GM12878 (cell line): ENCODE data around the gene OMP. TPM values are rescaled to one million over a fixed set of nuclear protein-coding genes. Genes with fewer than 3 reads are reported as not detected.

Source experiments
- ATAC-seq: fragments of 200-7000 bp; cut with Tn5 transposase; 3 replicates; pipeline ENCODE4 v1.9.1; 2020; ENCODE audit warnings: mild to moderate bottlenecking, moderate library complexity
- BruUV-seq: library from RNA; stranded (reverse); fragments of 400-500 nt; replicated peaks from 2 replicates; lab custom pipeline; 2021; lab: Mats Ljungman, UMichigan
- CTCF ChIA-PET: fragments of 300-600 bp; sonication (Branson Sonifier 250); formaldehyde crosslinking; extraction: SDS; loops from one replicate; lab custom pipeline; 2021; ENCODE audit warnings: inconsistent platforms; lab: Yijun Ruan, JAX
- POLR2A ChIA-PET: fragments of 350-600 bp; formaldehyde crosslinking; extraction: SDS; loops from one replicate; lab custom pipeline; 2021; ENCODE audit warnings: inconsistent platforms; lab: Charles Lee
- RAD21 ChIA-PET: fragments of 300-600 bp; sonication (Branson Sonifier 250); formaldehyde crosslinking; loops from one replicate; lab custom pipeline; 2023; ENCODE audit warnings: antibody characterized with exemption; ENCODE audit not compliant: unreplicated experiment; lab: Charles Lee
- SMC1A ChIA-PET: fragments of 300-600 bp; sonication (Branson Sonifier 250); formaldehyde crosslinking; loops from one replicate; lab custom pipeline; 2023; ENCODE audit not compliant: unreplicated experiment, uncharacterized antibody; lab: Charles Lee
- DNase-seq: peaks from one replicate; pipeline ENCODE4 v3.0.0-alpha.2; 2011; ENCODE audit warnings: low read depth, low spot score
- FAIRE-seq: peaks from 3 replicates; lab custom pipeline; 2011; peaks lifted over from hg19 to GRCh38; lab: Jason Lieb, UNC
- H2AFZ ChIP-seq: 2 replicates; pipeline ENCODE4 v1.6.0; 2011; ENCODE audit warnings: low read depth, low read length, control low read depth; ENCODE audit not compliant: control insufficient read depth
- H3K27ac ChIP-seq: 2 replicates; pipeline ENCODE4 v1.5.1; 2011; ENCODE audit warnings: control low read depth; ENCODE audit not compliant: control insufficient read depth, insufficient read depth
- H3K27me3 ChIP-seq, 2 experiments: replicated peaks in 1 of 2; 2 replicates each; pipeline versions ENCODE4 v1.6.0 to v1.6.1; 2011; ENCODE audit warnings: low read length in 1 of 2; ENCODE audit not compliant: control insufficient read depth in 2 of 2, insufficient read depth in 2 of 2
- H3K36me3 ChIP-seq, 2 experiments: 2 replicates each; pipeline ENCODE4 v1.5.1; 2011; ENCODE audit warnings: low read length in 1 of 2; ENCODE audit not compliant: control insufficient read depth in 2 of 2, insufficient read depth in 2 of 2
- H3K4me1 ChIP-seq: 2 replicates; pipeline ENCODE4 v1.6.1; 2011; ENCODE audit warnings: mild to moderate bottlenecking, low read length, moderate library complexity, mixed read lengths; ENCODE audit not compliant: control insufficient read depth, insufficient read depth
- H3K4me2 ChIP-seq: 2 replicates; pipeline ENCODE4 v1.6.0; 2011; ENCODE audit warnings: control low read depth; ENCODE audit not compliant: control insufficient read depth, insufficient read depth
- H3K4me3 ChIP-seq: fragments of 200-600 bp; sonication (generic); 2 replicates; pipeline ENCODE4 v1.5.1; 2016
- H3K79me2 ChIP-seq: 2 replicates; pipeline ENCODE4 v1.6.0; 2011; ENCODE audit warnings: low read length; ENCODE audit not compliant: control insufficient read depth, insufficient read depth
- H3K9ac ChIP-seq: 2 replicates; pipeline ENCODE4 v1.8.0; 2011; ENCODE audit warnings: low read length, control low read depth, mixed read lengths; ENCODE audit not compliant: control insufficient read depth, insufficient read depth
- H3K9me3 ChIP-seq: replicated peaks from 3 replicates; pipeline ENCODE4 v1.5.1; 2011; ENCODE audit warnings: mild to moderate bottlenecking, low read length; ENCODE audit not compliant: control insufficient read depth, insufficient read depth
- H4K20me1 ChIP-seq: 2 replicates; pipeline ENCODE4 v1.6.0; 2011; ENCODE audit not compliant: control insufficient read depth, insufficient read depth
- ASH2L ChIP-seq: fragments of 300-600, 200-600 bp; sonication (generic); IDR thresholded peaks from 2 replicates; pipeline ENCODE4 v1.6.1; 2017; ENCODE audit warnings: low read depth, mild to moderate bottlenecking, borderline replicate concordance
- BHLHE40 ChIP-seq, 2 experiments: fragments of 450-650 bp in 1 of 2; IDR thresholded peaks; 2 replicates each; pipeline ENCODE4 v1.6.1; 2011 to 2017; ENCODE audit warnings: low read depth in 2 of 2, borderline replicate concordance in 1 of 2, improper control_type of control experiment in 1 of 2, low read length in 1 of 2, mild to moderate bottlenecking in 1 of 2
- CBX3 ChIP-seq: fragments of 200-600 bp; sonication (generic); IDR thresholded peaks from 2 replicates; pipeline ENCODE4 v1.6.1; 2016; ENCODE audit warnings: low read depth, borderline replicate concordance
- CHD4 ChIP-seq: fragments of 200-600 bp; sonication (generic); IDR thresholded peaks from 2 replicates; pipeline ENCODE4 v1.6.1; 2016; ENCODE audit warnings: mild to moderate bottlenecking
- DPF2 ChIP-seq: fragments of 450-650 bp; IDR thresholded peaks from 2 replicates; pipeline ENCODE4 v1.6.1; 2017; ENCODE audit warnings: mild to moderate bottlenecking
- EP300 ChIP-seq, 2 experiments: fragments of 150-350 bp in 1 of 2; IDR thresholded peaks; 2 replicates each; pipeline ENCODE4 v1.6.1; 2011 to 2012; ENCODE audit warnings: low read depth in 2 of 2, low read length in 2 of 2, borderline replicate concordance in 1 of 2, improper control_type of control experiment in 1 of 2, inconsistent platforms in 1 of 2; ENCODE audit not compliant: control insufficient read depth in 1 of 2
- HDAC2 ChIP-seq: fragments of 200-600 bp; sonication (generic); IDR thresholded peaks from 2 replicates; pipeline ENCODE4 v1.6.1; 2017
- IKZF1 ChIP-seq: fragments of 450-650 bp; conservative IDR thresholded peaks from 2 replicates; pipeline ENCODE4 v1.6.1; 2017; ENCODE audit warnings: antibody characterized with exemption, mild to moderate bottlenecking
- IKZF2 ChIP-seq, 2 experiments: fragments of 450-650 bp; IDR thresholded peaks; 2 replicates each; pipeline ENCODE4 v1.6.1; 2017; ENCODE audit warnings: mild to moderate bottlenecking in 2 of 2, moderate library complexity in 2 of 2
- JUND ChIP-seq: IDR thresholded peaks from 2 replicates; pipeline ENCODE4 v1.6.1; 2012; ENCODE audit warnings: low read depth, mild to moderate bottlenecking, low read length, improper control_type of control experiment, moderate library complexity
- KAT2A ChIP-seq: conservative IDR thresholded peaks from 2 replicates; pipeline ENCODE4 v1.6.1; 2011; ENCODE audit warnings: low read depth, low read length; ENCODE audit not compliant: control insufficient read depth
- KDM1A ChIP-seq: fragments of 200-600 bp; sonication (generic); IDR thresholded peaks from 2 replicates; pipeline ENCODE4 v1.6.1; 2016; ENCODE audit warnings: borderline replicate concordance
- MTA3 ChIP-seq: IDR thresholded peaks from 2 replicates; pipeline ENCODE4 v1.6.1; 2012; ENCODE audit warnings: low read length, inconsistent platforms, borderline replicate concordance
- NR2C1 ChIP-seq: fragments of 450-650 bp; IDR thresholded peaks from 2 replicates; pipeline ENCODE4 v1.6.1; 2017; ENCODE audit warnings: antibody characterized with exemption, mild to moderate bottlenecking, moderate library complexity
- POLR2AphosphoS2 ChIP-seq: IDR thresholded peaks from 2 replicates; pipeline ENCODE4 v1.6.1; 2011; ENCODE audit warnings: low read depth, mild to moderate bottlenecking, low read length, improper control_type of control experiment, moderate library complexity
- RBBP5 ChIP-seq: fragments of 200-600 bp; sonication (generic); conservative IDR thresholded peaks from 2 replicates; pipeline ENCODE4 v1.6.1; 2016
- SMAD1 ChIP-seq: fragments of 450-650 bp; IDR thresholded peaks from 2 replicates; pipeline ENCODE4 v1.6.1; 2018; ENCODE audit warnings: mild to moderate bottlenecking, low read depth; ENCODE audit not compliant: partially characterized antibody
- SUPT20H ChIP-seq: IDR thresholded peaks from 2 replicates; pipeline ENCODE4 v1.6.1; 2011; ENCODE audit warnings: low read depth, mild to moderate bottlenecking, low read length, moderate library complexity, borderline replicate concordance; ENCODE audit not compliant: control insufficient read depth
- YY1 ChIP-seq: IDR thresholded peaks from 2 replicates; pipeline ENCODE4 v1.6.1; 2011; ENCODE audit warnings: low read depth, mild to moderate bottlenecking, low read length
- ZNF217 ChIP-seq: fragments of 450-650 bp; IDR thresholded peaks from 2 replicates; pipeline ENCODE4 v1.6.1; 2017; ENCODE audit warnings: antibody characterized with exemption, mild to moderate bottlenecking
- ZNF622 ChIP-seq: fragments of 450-650 bp; IDR thresholded peaks from 2 replicates; pipeline ENCODE4 v1.6.1; 2017; ENCODE audit warnings: mild to moderate bottlenecking, inconsistent platforms
- WGBS: methylation state at CpG from one replicate; pipeline ENCODE4 v1.1.6; 2016; ENCODE audit warnings: low lambda C conversion rate; ENCODE audit not compliant: insufficient replicate concordance, insufficient coverage; ENCODE audit errors: missing lambda C conversion rate; 5-methylcytosine and 5-hydroxymethylcytosine counted together
- in situ Hi-C: fragments of 300-500 bp; cut with MboI; formaldehyde crosslinking; loops from 9 replicates; pipeline ENCODE4 v1.14.3; 2018; ENCODE audit warnings: mixed read lengths
- intact Hi-C: fragments of 100-400 bp; cut with micrococcal nuclease; formaldehyde crosslinking; loops from one replicate; pipeline ENCODE4 v1.14.2; 2022; ENCODE audit not compliant: unreplicated experiment
- polyA plus RNA-seq, 11 experiments: library from polyadenylated mRNA; depleted of rRNA in 4 of 11; unstranded in 6 of 11; stranded (reverse) in 5 of 11; fragments of >200 nt; fragmentation: Nextera tagmentation in 4 of 11; fragmentation: Illumina TruSeq in 1 of 11; extraction: Ambion mirVana in 4 of 11; extraction: Trizol in 1 of 11; gene quantifications; 1 replicate in 1 of 11; 2 replicates in 10 of 11; pipeline versions ENCODE4 v1.2.1 to v1.2.3, GENCODE V29; 2011 to 2016; ENCODE audit warnings: inconsistent platforms in 2 of 11, missing spikeins in 2 of 11, low read depth in 1 of 11
- total RNA-seq, 4 experiments: library from RNA; depleted of rRNA in 3 of 4; stranded (reverse); fragments of >200 nt in 3 of 4; fragmentation: Illumina TruSeq in 1 of 4; extraction: Trizol in 1 of 4; gene quantifications; 2 replicates each; pipeline versions ENCODE4 v1.2.1 to v1.2.3, GENCODE V29; 2013 to 2021
- TF ChIP-seq, protein P1 (sequence below): fragments of 450-650 bp; IDR thresholded peaks from 2 replicates; pipeline ENCODE4 v1.6.1; 2017; ENCODE audit warnings: mild to moderate bottlenecking, low read depth, inconsistent platforms; ENCODE audit not compliant: poor library complexity, severe bottlenecking
- TF ChIP-seq, protein P2 (sequence below): IDR thresholded peaks from 2 replicates; pipeline ENCODE4 v1.6.1; 2011; ENCODE audit warnings: low read depth, low read length, improper control_type of control experiment, borderline replicate concordance

The OMP gene
- total and polyA plus RNA-seq, 10 of the 15 experiments (the other 5 are each of a cell fraction or from before 2014, with no cell fraction given): not detected

DNA sequence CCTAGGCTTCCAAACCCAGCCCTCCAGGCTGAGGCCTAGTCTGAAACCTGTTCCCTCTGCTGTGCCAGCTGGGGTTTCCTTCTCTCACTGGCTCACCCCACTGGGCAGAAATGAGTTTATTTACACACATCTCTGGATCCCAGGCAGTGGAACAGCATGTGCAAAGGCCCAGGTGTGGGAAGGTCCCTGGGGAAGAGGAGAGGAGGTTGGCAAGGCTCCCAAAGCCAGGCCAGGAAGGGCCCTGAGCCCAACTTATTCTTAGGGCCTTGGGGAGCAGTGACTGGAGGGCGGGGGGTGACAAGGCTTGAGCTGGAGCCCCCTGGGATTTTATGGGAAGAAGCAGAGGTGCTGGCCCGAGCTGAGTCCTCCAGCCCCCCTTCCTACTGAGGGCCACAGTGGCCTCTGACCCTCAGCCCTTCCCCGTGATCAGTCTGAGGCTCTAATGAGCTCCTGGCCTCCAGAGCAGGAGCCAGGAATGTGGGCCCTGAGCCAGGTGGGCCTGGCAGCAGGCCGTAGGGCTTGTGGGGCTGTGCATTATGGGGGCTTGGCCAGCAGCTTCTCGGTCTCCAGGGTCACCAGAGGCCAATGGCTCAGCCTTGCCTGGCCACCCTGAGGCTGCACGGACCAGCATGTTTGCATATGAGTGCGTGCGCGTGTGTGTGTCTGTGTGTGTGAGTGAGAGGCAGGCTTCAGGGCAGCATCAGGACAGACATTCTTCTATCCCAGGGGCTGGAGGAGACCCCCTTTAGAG, 28.3 kb downstream of the OMP start (continued):
- TF ChIP-seq, protein P1, sequence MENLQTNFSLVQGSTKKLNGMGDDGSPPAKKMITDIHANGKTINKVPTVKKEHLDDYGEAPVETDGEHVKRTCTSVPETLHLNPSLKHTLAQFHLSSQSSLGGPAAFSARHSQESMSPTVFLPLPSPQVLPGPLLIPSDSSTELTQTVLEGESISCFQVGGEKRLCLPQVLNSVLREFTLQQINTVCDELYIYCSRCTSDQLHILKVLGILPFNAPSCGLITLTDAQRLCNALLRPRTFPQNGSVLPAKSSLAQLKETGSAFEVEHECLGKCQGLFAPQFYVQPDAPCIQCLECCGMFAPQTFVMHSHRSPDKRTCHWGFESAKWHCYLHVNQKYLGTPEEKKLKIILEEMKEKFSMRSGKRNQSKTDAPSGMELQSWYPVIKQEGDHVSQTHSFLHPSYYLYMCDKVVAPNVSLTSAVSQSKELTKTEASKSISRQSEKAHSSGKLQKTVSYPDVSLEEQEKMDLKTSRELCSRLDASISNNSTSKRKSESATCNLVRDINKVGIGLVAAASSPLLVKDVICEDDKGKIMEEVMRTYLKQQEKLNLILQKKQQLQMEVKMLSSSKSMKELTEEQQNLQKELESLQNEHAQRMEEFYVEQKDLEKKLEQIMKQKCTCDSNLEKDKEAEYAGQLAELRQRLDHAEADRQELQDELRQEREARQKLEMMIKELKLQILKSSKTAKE: no peak
- TF ChIP-seq ASH2L (no peak), KAT2A (no peak), JUND (no peak), IKZF1 (no peak)

DNA sequence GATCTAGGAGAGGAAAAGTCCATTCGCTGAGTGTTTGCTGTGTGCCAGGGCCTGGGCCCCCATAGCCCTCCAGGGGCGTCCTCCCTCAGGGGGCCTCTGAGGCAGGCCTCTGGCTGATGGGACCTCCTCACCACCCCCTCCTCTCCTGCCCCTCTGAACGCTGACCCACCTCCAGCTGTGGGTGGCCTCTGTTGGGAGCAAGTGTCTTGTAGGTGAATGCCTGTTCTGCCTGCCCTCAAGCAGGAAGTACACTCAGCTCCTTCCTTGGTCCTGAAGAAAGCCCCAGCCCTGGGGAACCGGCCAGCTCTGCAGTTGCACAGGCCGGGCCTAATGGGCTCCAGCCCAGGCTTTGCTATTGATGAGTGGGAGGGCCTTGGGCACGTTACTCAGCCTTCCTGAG, 28.9 kb downstream of the OMP start:
- Histone ChIP-seq H3K27me3 (peaks cover 0 to 3% of the 10 kb centered on the region in 2 experiments; a peak in 2 of 4 replicates), H3K79me2 (no peaks in the 10 kb centered on the region), H3K27ac (no peak overlapping the region), H2AFZ (no peak overlapping the region), H3K4me3 (no peak overlapping the region), H3K36me3 (no peaks in the 10 kb centered on the region), H3K4me2 (no peak overlapping the region), H4K20me1 (no peaks in the 10 kb centered on the region), H3K9me3 (no peaks in the 10 kb centered on the region), H3K4me1 (0 out of 2 replicates have a peak, but pooled peaks cover 3% of the 10 kb centered on the region), H3K9ac (no peak overlapping the region)
- ATAC-seq (no peak), FAIRE-seq (no peak), DNase-seq (no peak)
- ChIA-PET RAD21 (no interaction called here), CTCF (interaction anchor here (1.1 kb wide), 1 partner anchor 417 kb away, joined by 3 read pairs; no protein-coding TSS in a partner anchor), POLR2A (no interaction called here), SMC1A (no interaction called here)
- WGBS: 14% methylated on average over 6 of the region's 6 CpGs
- in situ Hi-C loops: no loop called here
- intact Hi-C loops: no loop called here
- BruUV-seq: no TSS peak
- TF ChIP-seq YY1: no peak
- no peak for TF ChIP-seq ZNF217
- TF ChIP-seq CHD4: no peak
- no peak for TF ChIP-seq HDAC2
- TF ChIP-seq, protein P2, sequence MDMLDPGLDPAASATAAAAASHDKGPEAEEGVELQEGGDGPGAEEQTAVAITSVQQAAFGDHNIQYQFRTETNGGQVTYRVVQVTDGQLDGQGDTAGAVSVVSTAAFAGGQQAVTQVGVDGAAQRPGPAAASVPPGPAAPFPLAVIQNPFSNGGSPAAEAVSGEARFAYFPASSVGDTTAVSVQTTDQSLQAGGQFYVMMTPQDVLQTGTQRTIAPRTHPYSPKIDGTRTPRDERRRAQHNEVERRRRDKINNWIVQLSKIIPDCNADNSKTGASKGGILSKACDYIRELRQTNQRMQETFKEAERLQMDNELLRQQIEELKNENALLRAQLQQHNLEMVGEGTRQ: no peak
- no peak for TF ChIP-seq NR2C1
- no peak for TF ChIP-seq MTA3
- no peak for TF ChIP-seq RBBP5
- no peak for TF ChIP-seq KDM1A
- TF ChIP-seq SUPT20H: no peak
- no peak for TF ChIP-seq BHLHE40 (IDR thresholded peaks at IDR 0.05; ENCODE audit: borderline replicate concordance in 1 of 2, low read depth in 2 of 2, low read length in 1 of 2)
- TF ChIP-seq DPF2: no peak
- no peak for TF ChIP-seq EP300 (IDR thresholded peaks at IDR 0.05; ENCODE audit: borderline replicate concordance in 1 of 2, control insufficient read depth in 1 of 2, low read depth in 2 of 2, low read length in 2 of 2)
- no peak for TF ChIP-seq CBX3
- no peak for TF ChIP-seq IKZF2 (IDR thresholded peaks at IDR 0.05)
- TF ChIP-seq ZNF622: no peak
- TF ChIP-seq POLR2AphosphoS2: no peak
- TF ChIP-seq SMAD1: no peak
